Ovary (tissue), 3 donors: ENCODE measurements around the gene RNF180.

Source experiments
- CTCF ChIP-seq, 3 donors: fragments of 450-650 bp in 2 of 3; fragments of 200-600 bp in 1 of 3; IDR thresholded peaks; one replicate each; pipeline versions ENCODE4 v1.5.1 to v1.8.0; 2016 to 2022; ENCODE audit warnings: antibody characterized with exemption in 3 of 3, mild to moderate bottlenecking in 1 of 3
- EP300 ChIP-seq: sonication (generic); formaldehyde crosslinking; IDR thresholded peaks from one replicate; pipeline ENCODE4 v1.6.1; 2017; ENCODE audit warnings: antibody characterized with exemption
- POLR2A ChIP-seq: fragments of 450-650 bp; IDR thresholded peaks from one replicate; pipeline ENCODE4 v1.6.1; 2017; ENCODE audit warnings: antibody characterized with exemption, mild to moderate bottlenecking, moderate library complexity
- donor health status: DM: no; HTN: no; CAD: no.

GRCh38 chr5:64206653-64207052 lies 41.0 kb downstream of the RNF180 start:
- TF ChIP-seq CTCF (IDR thresholded peaks at IDR 0.05) (no peak), POLR2A (no peak), EP300 (no peak)
